NCI-H2196 treated with DMSO at 0.1 percent for 48 hours (cell line): ENCODE data around the gene METTL27.
A peak's percentile ranks its signal among the peaks of the same experiment; 100 is the strongest.
"Not testable (repeated sequence)": the region's sequence is repeated elsewhere in the genome, so short reads cannot be mapped to it uniquely, and the experiment has no call there.

Experiments used
- DNase-seq: peaks from one replicate; lab custom pipeline; 2025; ENCODE audit not compliant: unreplicated experiment; lab: John Stamatoyannopoulos, UW

METTL27 gene

GRCh38 chr7:73839290-73839689 is 3.0 kb downstream of the METTL27 start:
- no peak for DNase-seq

- DNase-seq, result no peak
Observed at GRCh38 chr7:73838642-73839041, 3.7 kb downstream of the METTL27 start.

GRCh38 chr7:73837167-73837566 is 5.1 kb downstream of the METTL27 start:
- not testable (repeated sequence) for DNase-seq

- no peak for DNase-seq
Observed at GRCh38 chr7:73834626-73835191, 7.6 kb downstream of the METTL27 start.

- no peak for DNase-seq
Observed at GRCh38 chr7:73833251-73833919, 8.9 kb downstream of the METTL27 start.

- no peak for DNase-seq
Observed at GRCh38 chr7:73832806-73833205, 9.5 kb downstream of the METTL27 start.

GRCh38 chr7:73831834-73832651 is 10.3 kb downstream of the METTL27 start:
- peak; percentile 68 for DNase-seq

- no peak for DNase-seq
Observed at GRCh38 chr7:73831584-73831833, 10.8 kb downstream of the METTL27 start.

GRCh38 chr7:73830681-73831583 is 11.4 kb downstream of the METTL27 start, which contains the start of gene CLDN4:
TSS of gene CLDN4 (plus strand) at chr7:73830996. CDS start at chr7:73831202, 206 bp downstream.
- DNase-seq, result peak; percentile 73

- no peak for DNase-seq
Observed at GRCh38 chr7:73829921-73830680, 12.2 kb downstream of the METTL27 start.

GRCh38 chr7:73829505-73829904 is 12.8 kb downstream of the METTL27 start:
- no peak for DNase-seq

GRCh38 chr7:73828972-73829371 is 13.3 kb downstream of the METTL27 start:
- DNase-seq, result no peak

- DNase-seq, result peak; percentile 99
Observed at GRCh38 chr7:73828107-73828803, 14.1 kb downstream of the METTL27 start.

GRCh38 chr7:73827567-73828106 is 14.7 kb downstream of the METTL27 start:
- DNase-seq, result peak; percentile 99

GRCh38 chr7:73824986-73825385 is 17.3 kb downstream of the METTL27 start:
- no peak for DNase-seq

- DNase-seq, result no peak
Observed at GRCh38 chr7:73823873-73824592, 18.3 kb downstream of the METTL27 start.

GRCh38 chr7:73823257-73823656 is 19.1 kb downstream of the METTL27 start:
- no peak for DNase-seq

GRCh38 chr7:73822319-73823173 is 19.8 kb downstream of the METTL27 start:
- peak; percentile 88 for DNase-seq
